SU-DHL-6 (cell line): ENCODE data around the gene SUGCT.

Experiments used
- CTCF ChIP-seq: fragments of 200-600 bp; sonication (generic); IDR thresholded peaks from one replicate; pipeline ENCODE4 v1.5.1; 2017; ENCODE audit warnings: antibody characterized with exemption, mild to moderate bottlenecking, low read length, moderate library complexity; ENCODE audit not compliant: insufficient read depth, poor library complexity, severe bottlenecking
- EZH2phosphoT487 ChIP-seq: fragments of 200-600 bp; sonication (generic), shearing (Covaris generic); conservative IDR thresholded peaks from 2 replicates; pipeline ENCODE4 v1.6.1; 2018; ENCODE audit warnings: mild to moderate bottlenecking, antibody characterized with exemption, low read length, moderate library complexity, mixed read lengths

GRCh38 chr7:40470817-40471216 is 336.0 kb downstream of the SUGCT start:
- TF ChIP-seq CTCF (no peak), EZH2phosphoT487 (no peak)
